GM18526 (cell line): Measurements from ENCODE around the gene PPIF.

Source experiments
- POLR2A ChIP-seq: IDR thresholded peaks from 3 replicates; pipeline ENCODE4 v1.6.1; 2011; ENCODE audit not compliant: insufficient read length; ENCODE audit errors: extremely low read depth

PPIF gene

DNA sequence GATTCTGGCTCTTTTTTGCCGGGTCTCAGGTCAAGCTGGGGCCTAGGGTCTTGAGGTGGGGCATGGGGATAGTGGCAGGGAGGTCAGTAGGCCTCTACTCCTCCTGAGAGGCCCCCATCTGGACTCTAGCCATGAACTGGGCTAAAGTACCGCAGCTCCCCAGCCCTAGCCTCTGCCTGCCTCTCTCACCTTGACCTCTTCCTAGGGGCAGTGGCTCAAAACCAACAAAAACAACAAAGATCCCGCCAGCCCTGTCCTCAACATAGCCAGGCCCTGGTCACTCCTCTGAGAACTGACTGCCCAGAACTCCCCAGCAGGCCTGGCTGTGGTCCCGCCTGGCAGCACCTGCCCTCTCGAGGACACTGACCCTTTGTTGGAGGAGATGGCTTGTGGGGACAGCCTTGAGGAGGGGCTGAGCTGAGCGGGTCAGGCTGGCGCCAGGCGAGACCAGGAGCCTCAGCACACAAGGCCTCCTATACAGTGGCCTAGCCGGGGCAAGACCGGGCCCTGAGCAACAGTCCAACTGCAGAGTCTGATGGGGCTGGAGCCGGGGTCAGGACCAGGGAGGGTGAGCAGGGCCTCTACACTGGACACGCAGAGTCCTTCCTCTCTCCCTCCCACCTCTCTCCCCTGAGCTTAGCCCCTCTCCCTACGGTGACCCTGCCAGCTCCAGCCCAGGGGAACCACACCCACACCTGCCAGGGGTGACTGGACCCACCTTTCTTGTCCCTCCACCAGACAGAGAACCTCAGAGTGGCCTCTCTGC is 11.6 kb upstream of the PPIF start:
- TF ChIP-seq POLR2A: no peak

DNA sequence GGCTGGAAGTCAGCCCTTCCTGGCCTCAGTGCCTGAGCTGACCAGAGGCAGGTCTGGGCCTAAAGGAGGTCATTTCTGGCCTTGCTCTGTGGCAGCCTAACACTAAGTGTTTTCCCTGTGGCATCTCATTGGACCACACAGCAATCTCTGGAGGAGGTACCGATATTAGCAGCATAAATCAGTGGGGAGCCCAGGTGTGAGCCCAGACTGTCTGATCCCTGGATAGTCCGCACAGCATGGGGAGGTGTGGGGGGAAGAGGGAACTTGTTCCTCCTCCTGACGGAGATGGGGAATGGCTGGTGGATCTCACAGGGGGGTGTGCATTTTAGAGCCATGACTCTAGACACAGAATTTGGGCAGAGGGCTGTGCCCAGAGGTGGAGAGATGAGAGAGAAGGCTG is 11.0 kb upstream of the PPIF start:
- TF ChIP-seq POLR2A: no peak

DNA sequence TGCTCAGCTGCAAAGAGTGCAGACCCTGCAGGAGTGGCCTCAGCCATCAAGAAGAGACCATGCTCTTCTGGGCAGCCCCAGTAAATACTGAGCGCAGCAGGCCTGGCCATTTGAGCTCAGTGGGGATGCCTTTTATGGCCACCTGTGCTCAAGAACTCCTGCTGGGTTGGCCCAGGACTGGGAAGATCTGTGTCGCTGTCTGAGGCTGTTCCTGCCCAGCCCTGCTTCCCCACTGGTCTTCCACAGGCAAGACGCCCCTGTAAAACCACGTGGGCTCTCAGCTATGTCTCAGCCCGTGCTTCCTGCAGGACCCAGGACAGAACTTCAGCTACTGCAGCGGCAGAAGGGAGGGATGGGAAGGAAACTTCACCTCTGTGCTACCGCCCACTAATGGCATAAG is 10.5 kb upstream of the PPIF start:
- no peak for TF ChIP-seq POLR2A

DNA sequence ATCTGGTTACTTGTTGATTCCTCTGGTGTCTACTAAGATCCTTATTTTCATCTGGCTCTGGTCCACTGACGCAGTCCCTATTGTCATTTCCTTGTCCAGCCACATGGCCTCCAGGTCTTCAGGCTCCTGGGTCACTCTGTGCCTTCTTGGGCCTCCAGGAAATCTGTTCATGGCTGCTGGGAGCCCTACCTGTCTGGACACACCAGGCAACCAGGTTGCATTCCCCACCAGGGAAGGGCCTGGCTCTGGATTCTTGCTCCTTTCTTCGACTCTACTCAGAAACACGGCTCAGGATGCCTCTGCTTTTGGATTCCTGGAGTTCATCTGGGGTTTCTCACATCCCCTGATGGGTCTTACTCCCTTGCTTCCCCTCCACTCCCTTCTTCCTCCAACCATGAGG is 8.0 kb upstream of the PPIF start:
- TF ChIP-seq POLR2A: no peak

GRCh38 chr10:79340646-79341244 is 6.5 kb upstream of the PPIF start:
- no peak for TF ChIP-seq POLR2A

GRCh38 chr10:79342295-79342761 is 4.9 kb upstream of the PPIF start:
- TF ChIP-seq POLR2A: no peak

GRCh38 chr10:79342811-79343561 is 4.3 kb upstream of the PPIF start:
- no peak for TF ChIP-seq POLR2A

DNA sequence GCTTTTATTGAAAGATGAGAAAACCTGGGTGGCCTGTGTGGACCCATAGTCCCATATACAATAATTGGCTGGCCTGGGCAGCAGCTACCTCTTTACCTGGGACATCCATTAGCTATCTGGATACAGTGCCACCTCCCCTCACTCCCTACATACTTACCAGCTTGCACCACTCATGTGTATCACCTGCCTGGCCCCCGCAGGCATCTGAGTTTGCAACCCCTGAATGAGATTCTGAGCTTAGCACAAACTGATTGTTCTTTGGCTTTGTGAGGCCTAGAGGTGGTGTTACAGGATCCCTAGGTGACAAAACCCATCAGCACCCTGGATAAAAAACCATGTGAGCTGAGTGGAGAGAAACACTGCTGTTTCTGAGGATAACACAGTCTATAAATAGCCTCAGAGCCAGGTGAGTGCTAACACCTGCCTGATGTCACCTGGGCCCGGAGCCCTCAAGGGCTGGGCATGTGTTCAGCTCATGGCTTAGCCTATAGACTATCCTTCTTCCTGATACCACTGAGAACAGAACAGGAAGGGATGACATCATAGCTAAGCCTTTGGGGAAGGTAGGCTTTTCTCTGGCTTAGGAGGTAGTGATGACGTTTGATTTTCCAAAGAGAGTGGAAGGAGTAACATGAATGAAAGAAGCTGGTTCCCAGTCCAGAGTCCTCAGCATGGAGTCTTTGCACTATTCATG is 2.6 kb upstream of the PPIF start:
- no peak for TF ChIP-seq POLR2A

- TF ChIP-seq POLR2A: no peak
Observed at GRCh38 chr10:79345241-79346011, 1.8 kb upstream of the PPIF start.

GRCh38 chr10:79346012-79346340 is 1.3 kb upstream of the PPIF start:
- no peak for TF ChIP-seq POLR2A

GRCh38 chr10:79346388-79347225 is 662 bp upstream of the PPIF start:
- no peak for TF ChIP-seq POLR2A

GRCh38 chr10:79347894-79348639 is 798 bp downstream of the PPIF start:
- peak; percentile 52 for TF ChIP-seq POLR2A

GRCh38 chr10:79348640-79348988 is 1.3 kb downstream of the PPIF start:
- TF ChIP-seq POLR2A: no peak
